AG08396 (cell line): Measurements from ENCODE around the gene PTX4.

ENCODE experiments used
- DNase-seq: peaks from one replicate; pipeline ENCODE4 v3.0.0; 2012; ENCODE audit warnings: low spot score, mixed read lengths

The PTX4 gene

DNA sequence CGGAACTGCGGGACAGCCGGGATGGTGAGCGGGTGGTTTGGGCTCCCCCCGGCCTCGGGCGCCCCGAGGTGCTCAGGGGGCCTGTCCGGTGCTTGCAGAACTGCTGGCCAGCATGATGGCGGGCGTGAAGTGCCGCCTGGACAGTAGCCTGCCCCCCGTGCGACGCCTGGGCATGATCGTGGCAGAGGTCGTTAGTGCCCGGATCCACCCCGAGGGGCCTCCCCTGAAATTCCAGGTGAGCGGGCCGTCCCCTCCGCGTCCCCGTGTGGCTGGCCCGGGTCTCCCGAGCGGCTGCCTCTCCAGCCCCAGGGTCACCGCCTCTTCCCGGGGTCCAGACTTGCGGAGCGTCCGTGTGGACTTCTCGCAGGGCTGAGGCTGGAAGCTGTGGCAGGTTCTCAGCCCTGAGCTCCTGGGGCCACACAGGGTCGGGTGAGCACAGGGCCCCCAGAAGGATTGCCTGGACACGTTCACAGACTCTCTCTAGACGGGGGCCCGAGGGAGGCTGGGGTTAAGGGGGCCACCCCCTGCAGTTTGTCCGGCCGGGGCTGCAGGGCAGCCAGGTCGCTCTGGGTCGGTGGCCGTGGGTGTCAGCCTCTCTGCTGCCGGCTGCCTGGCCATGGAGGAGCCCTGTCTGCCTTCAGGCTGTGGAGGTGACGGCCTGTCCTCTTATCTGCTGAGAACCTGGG is 11.9 kb upstream of the PTX4 start:
- no peak for DNase-seq

DNA sequence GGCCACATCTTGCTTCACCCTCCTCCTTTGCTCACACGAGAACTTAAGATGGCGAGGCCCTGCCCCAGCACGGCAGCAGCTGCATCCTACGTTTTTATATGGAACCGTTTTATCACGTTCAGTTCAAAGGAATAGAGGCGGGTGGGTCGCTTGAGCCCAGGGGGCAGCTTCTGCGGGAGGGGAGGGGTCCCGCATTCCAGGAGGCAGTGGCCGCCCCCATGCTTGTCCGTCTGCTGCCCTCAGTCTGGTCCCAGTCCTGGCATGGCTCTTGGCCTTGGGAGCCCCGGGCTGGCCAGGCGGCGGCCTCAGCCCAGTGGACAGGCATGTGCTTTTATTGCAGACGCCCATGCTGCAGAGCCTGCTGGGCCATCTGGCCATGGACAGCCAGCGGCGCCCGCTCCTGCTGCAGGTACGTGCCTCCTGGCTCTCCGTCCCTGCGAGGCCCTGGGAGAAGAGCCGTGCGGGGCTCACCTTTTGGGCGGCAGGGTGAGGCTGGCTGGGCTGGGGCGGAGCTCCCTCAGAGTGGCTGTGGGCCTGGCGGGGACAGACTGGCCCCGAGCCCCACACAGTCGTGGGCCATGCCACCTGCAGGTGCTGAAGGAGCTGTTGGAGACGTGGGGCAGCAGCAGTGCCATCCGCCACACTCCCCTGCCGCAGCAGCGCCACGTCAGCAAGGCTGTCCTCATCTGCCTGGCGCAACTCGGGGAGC is 11.2 kb upstream of the PTX4 start:
- no peak for DNase-seq

DNA sequence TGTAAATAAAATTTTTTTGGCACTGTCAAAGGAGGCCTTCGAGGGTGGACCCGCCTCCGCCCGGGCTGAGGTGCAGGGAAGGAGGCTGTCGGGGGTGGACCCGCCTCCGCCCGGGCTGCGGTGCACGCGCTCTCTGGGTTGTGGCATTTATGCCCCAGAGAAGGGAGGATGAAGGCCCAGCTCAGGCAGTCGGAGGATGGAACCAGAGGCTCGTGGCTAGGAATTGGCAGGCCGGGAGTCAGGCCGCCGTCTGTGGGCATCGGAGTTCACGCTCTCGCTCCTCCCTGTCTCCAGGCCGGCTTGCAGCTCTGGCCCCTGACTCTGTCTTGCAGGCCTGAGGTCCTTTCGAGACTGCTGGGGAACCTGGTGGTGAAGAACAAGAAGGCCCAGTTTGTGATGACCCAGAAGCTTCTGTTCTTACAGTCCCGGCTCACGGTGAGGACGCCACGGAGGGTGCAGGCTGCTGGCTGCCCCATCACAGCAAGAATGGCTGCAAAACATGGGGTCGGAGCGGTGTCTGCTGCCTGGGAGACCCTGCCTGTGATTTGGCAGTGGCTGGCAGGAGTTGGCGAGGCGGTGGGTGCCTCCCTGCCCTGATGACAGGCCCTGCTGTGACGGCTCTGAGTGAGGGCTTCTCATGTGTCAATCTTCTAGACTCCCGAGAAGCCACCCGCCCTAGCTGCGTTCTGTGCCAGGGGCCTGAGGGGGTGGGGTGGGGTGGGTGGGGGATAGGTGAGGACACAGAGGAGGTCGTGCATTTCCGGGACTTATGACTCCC is 10.3 kb upstream of the PTX4 start:
- DNase-seq = no peak

DNA sequence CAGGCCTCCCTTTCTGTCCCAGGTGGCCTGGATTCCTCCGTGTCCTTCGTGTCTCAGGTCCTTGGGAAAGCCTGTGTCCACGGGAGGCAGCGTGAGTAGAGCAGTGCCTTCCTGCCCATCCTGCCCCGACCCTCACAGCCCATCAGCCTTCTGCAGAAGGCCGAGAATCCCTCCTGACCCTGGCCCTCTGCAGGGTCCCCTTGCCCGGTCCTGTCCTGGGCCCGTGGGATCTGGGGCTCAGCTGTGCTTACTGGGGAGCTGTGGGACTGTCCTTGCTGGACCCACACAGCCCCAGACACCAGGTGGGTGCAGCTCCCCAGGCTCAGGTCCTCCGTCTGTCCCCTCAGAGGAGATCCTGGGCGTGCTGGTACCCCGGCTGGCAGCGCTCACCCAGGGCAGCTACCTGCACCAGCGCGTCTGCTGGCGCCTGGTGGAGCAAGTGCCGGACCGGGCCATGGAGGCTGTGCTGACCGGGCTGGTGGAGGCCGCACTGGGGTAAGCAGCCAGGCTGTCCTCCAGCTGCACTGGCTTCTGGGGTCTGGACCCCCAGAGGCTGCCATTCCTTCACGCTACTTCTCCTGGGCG is 8.4 kb upstream of the PTX4 start:
- no peak for DNase-seq

DNA sequence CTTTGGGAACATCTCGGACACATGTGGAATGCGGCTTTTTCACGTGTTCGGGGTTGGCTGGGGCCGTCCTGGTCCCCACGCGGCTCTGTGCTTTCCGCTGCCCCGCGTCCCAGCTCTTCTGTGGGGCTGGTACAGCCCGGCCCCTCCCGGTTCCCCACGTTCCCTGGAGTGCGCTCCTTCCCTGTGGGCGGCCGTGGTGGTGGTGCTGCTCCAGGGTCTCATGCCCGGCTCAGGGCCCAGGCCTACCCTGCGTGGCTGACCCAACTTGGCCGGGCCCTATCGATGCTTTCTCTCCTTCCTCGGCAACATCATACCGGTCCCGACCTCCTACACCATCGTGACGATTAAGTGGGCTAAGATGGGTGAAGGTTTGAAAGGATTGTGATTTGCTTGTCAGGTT is 7.7 kb upstream of the PTX4 start:
- DNase-seq = no peak

DNA sequence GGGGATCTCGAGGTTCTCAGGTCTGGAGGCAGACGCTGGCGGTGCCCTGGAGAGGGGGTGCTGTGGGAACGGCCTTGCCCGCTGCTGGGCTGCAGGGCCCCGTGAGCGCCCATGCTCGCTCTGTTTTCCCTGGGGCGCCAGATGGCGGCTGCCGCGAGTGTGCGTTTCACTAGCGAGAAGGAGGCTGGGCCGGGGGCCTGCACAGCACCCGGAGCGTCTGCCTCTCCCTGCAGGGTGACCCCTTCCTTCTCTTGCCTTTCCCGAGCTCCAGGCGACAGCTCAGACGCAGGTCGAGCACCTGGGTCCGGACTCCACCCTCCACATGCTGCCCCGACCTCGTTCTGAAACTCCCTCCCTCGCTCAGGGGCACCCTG is 7.1 kb upstream of the PTX4 start:
- no peak for DNase-seq

DNA sequence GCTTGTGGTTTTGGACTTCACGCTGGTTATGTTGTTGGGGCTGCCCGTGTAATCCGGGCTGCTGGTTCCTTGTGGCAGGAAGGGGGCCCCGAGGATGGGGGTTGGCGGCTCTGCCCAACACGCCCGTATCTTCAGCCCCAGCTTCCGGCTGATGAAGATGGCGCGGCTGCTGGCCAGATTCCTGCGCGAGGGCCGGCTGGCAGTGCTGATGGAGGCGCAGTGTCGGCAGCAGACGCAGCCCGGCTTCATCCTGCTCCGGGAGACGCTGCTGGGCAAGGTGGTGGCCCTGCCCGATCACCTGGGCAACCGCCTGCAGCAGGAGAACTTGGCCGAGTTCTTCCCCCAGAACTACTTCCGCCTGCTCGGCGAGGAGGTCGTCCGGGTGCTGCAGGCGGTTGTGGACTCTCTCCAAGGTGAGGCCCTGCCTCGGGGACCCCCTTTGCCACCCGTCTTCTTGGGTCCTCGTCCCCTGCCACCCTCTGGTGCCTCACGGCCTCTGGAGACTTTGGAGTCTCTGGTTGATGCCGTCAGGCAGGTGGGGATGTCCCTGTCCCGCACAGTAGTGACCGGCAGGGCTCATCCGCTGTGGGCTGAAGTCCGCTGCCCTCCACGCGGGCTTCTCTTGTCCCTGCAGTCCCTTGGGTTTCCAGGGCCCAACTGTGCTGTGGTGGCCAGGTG is 6.6 kb upstream of the PTX4 start:
- no peak for DNase-seq

DNA sequence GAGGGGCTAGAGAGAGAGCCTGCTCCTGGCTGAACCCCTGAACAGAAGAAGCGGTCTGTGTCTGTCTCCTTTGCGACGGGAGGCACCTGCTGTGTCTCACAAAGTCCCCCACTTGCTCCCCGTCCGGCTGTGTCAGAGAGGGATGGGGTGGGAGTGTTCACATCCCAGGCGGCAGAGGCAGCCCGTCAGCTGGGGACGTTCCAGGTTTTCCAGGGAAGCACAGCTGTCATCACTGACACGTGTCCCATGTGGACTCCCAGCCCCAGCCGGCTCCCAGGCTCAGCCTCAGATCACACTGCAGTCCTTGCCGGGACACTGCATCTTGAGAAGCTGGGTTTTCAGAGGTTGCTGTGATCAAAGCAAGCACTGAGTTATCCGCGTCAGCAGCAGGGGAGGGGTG is 6.0 kb upstream of the PTX4 start:
- DNase-seq = peak; percentile 64

DNA sequence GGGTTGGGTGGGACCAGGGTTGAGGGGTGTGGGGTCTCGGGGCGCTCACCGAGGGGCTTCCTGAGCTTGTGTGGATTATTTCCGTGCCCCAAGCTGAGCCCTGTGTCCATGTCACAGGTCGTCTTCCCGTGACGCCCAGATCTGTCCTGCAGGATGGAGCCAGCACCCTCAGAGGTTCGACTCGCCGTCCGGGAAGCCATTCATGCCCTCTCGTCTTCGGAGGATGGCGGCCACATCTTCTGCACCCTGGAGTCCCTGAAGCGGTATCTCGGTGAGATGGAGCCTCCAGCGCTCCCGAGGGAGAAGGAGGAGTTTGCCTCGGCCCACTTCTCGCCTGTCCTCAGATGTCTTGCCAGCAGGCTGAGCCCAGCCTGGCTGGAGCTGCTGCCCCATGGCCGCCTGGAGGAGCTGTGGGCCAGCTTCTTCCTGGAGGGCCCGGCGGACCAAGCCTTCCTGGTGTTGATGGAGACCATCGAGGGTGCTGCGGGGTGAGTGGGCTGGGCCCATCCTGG is 5.4 kb upstream of the PTX4 start:
- DNase-seq = peak; percentile 94

DNA sequence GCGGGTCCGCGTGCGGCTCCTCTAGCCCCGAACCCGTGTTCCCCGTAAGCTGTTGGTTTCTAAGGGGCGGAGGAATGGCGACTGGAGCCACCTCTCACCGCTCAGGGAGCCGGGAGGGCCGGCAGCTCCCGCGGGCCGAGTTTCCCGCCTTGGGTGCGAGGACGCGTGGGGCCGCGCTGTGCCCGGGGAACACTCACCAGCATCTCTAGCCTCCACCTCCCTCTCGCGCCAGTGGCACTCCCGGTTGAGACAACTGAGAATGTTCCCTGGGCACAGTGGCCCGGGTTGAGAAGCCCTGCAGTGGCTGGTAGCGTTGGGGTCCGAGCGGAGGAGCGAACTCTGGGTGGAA is 5.0 kb upstream of the PTX4 start:
- DNase-seq = peak; percentile 58

DNA sequence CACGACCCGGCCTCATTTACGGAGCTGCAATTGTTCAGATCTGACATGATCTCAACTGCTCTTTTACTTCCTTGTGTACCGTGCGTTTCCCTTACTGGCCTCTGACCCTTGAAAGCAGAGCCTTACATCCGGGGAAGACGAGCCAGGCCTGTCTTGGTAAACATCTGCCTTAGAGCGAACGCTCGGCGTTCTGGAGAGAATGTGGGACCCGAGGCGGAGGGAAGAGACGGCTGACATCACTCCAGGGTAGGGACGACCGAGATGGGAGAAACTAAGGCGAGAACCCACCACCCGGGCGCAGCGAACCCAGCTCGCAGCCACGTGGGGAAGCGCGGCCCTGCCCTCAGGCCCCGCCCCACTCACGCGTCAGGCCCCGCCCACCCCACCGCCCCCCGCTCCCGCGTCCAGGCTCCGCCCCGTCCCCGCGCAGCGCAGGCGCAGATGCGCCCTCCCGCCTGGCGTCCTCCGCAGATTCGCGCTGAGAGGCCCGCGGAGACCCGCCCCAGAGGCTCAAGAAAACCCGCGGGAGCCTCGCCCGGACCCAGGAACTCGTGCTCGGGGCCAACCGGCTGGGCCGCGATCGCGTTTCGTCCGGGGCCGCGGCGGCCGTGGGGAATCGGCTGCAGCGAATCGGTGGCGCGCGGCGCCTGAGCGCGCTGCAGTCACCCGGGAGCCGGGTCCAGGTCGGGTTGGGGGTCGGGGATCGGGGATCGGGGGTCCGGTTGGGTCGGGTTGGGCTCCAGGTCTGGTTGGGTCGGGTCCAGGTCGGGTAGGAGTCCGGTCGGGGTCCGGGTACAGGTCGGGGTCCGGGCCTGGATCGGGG is 4.4 kb upstream of the PTX4 start, which contains the start of gene TELO2:
Gene TELO2 (plus strand): TSS at position 438 of the 823 bp plus-strand sequence. CDS start 922 bp downstream, outside the sequence.
- DNase-seq = peak; percentile 99

DNA sequence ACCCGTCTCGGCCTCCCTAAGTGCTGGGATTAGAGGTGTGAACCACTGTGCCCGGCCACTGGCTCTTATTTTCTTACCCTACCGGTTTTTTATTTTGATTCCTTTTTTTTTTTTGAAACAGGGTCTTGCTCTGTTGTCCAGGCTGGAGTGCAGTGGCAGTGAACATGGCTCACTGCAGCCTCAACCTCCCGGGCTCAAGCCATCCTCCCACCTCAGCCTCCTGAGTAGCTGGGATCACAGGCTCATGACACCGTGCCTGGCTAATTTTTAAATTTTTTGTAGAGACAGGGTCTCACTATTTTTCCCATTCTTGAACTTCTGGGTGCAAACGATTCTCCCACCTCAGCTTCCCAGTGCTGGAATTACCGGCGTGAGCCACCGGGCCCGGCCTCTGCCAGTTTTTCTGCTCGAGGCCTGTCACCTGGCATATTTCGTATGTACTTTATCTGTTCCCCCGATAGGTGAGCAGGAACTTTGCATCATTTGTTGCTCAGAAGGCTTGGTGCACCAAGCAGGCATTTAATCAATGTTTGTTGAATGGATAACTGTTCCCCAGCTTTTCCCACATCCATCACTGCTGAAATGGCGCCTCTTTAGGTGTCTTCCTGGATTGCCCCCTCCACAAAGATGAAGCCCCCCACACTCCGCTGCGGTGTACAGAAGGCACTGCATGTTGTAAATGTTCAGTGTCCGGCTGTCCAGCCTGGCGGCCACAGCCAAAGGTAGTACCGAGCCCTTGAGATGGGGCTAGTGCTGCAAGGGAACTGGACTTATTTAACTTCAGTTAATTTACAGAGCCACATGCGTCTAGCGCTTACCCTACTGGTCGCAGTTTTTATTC is 3.6 kb upstream of the PTX4 start:
- DNase-seq = no peak

DNA sequence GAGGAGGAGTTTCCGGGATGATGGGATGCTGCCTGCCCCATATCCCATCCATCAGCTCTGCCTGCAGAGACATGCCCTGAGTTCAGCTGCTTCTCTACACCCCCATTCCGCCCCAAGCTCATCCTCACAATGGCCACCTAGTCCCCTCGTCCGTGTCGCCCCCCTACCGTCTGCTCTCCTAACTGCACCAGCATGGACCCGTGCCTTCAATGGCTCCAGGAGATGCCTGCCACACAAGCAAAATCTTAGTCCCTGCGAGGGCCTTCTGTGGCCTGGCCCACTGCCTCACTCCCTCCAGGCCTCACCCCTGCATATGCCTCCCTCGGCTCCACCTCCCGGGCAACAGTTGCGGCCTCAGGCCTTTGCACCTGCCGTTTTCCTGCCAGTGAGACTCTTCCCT is 2.6 kb upstream of the PTX4 start:
- DNase-seq = no peak

DNA sequence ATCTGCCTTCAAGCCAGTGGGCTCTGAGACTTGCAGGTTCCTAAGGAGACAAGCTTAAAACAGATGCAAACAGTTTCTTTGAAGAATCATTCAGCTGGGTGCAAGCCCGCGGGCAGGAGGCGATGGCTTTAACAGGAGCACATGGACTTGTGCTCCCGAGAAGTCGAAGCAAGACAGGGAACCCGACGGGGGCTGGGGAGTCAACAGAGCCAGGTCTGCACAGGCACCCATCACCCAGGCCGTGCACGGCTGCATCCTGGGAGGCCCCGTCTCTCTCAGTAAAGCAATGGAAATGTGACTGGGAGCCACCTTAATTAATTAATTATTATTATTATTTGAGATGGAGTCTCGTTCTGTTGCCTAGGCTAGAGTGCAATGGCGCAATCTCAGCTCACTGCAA is 333 bp upstream of the PTX4 start:
- no peak for DNase-seq

DNA sequence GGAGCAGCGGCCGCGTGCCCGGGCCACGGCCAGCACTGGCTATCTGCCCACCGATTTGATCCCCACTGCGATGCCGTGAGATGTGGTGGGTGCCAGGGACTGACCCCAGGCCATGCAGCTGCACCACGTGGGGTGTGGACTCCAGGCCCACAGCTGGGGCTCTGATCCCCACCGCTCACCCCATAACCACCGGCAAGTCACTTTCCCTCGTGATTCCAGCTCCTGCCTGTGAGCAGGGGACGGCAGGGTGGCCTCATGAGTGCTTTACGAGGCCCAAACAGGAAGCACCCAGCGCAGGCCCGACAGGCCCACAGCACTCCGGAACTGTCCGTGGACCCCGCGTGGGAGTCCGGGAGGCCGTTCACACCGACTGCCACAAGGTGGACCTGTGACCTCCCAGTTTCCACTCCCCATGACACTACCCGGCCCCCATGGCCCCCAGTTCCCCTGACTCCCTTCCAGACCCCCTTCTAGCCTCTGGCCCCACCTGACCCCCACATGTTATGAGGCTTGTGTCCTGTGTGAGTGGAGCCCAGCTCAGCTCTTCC is 616 bp downstream of the PTX4 start:
- no peak for DNase-seq

DNA sequence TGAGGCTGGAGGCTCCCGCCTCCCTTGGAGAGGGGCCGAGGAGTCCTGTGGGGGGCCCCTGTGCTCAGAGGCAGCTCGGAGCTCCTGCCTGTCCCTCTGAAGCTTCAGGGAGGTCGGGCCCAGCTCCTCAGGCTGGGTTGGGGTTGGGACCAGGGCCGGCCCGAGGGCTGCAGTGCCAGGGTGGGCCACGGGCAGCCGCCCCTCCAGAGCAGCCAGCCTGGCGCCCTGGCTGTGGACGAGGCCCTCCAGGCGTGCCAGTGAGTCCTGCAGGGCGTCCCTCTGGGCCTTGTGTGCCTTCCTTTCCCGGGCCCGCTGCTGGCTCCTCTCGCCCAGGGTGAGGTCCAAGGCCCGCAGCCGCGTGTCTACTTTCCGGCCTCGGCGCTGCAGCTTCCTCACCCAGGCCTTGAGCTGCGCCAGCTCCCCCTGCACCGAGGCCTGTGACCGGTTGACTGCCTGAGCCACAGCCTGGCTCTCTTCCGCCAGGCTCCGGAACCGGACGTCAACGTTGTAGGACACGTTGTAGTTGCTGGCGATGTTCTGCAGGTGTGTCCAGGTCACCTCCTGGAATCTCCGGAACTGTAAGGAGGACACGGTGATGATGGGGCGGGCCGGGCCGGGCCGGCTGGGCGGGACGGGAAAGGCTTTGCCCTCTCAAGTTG is 1.2 kb downstream of the PTX4 start:
- no peak for DNase-seq

DNA sequence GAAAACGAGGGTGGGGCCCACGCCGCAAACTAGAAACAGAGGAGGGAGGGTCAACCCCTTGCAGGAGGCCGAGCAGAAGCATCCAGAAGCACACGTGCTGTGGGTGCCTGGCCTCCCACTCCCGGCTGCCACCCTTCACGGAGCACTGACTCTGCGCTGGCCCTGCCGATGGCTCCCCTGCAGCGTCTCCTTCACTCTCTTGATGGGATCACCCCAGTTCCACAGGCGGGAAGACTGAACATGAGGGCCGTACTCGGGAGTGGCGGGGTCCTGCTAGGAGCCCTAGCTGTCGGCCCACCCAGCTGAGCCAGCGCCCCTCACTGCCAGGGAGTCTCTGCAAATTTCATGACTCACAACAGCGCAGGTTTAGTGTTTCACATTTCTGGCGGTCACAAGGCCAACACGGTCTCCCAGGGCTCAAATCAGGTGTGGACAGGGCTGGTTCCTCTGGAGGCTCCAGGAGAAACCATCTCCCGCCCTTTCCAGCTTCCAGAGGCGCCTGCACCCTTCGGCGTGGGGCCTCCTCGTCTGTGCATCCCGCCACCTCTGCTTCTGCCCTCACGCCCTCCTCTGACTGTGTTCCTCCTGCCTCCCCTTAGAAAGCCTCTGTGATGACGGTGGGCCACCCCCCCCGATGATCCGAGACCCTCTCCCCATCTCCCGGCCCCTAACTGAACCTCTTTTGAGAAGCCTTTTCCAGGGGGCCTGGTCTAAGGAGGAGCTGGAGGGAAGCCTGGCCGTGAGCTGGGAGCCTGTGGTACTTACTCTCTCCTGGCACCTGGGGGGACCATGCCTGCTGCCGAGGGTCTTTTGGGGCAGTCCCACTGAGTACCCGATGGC is 2.0 kb downstream of the PTX4 start:
- DNase-seq = no peak

DNA sequence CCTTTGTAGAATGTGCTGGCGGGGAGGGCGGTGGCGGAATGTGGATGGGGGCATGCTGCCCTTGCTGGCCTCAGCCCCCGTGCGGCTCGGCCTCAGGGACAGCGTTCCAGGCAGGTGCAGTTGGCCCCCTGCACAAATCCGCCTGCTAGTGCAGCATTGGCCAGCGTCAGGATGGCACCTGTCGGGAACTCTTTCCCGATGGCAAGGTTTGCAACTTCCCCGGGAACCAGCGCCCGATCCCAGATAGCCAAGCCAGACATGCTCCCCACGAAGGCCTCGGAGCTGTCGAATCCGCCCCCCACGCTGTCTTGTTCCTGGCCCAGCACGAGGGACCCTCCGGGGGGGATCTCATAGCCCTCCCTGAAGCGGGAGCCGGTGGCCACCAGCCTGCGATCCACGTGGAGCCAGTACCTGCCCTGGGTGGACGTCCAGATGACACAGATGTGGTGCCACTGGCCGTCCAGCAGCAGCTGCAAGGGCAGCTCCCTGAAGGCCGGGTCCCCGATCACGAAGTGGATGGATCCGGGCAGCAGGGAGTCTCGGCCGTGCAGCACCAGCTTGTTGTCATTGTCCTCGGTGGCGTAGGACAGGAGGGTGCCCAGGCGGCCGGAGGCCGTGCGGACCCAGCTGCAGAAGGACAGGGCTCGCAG is 2.8 kb downstream of the PTX4 start:
- no peak for DNase-seq
